Neuronal stem cell (in vitro differentiated cells): ENCODE results near the gene TTBK1.

Experiments used
- DNase-seq: peaks from one replicate; pipeline ENCODE4 v3.0.0-alpha.2; 2013; ENCODE audit warnings: low spot score
- H2AFZ ChIP-seq: one replicate; pipeline ENCODE4 v1.6.1; 2013; ENCODE audit warnings: mild to moderate bottlenecking, low read length, inconsistent platforms
- H2AK5ac ChIP-seq: 2 replicates; pipeline ENCODE4 v1.6.1; 2013; ENCODE audit warnings: low read depth, mild to moderate bottlenecking, inconsistent platforms, low read length, moderate library complexity, mixed read lengths
- H2BK120ac ChIP-seq: 2 replicates; pipeline ENCODE4 v1.6.1; 2013; ENCODE audit warnings: low read depth, mild to moderate bottlenecking, inconsistent platforms, low read length, moderate library complexity, mixed read lengths
- H2BK12ac ChIP-seq: one replicate; pipeline ENCODE4 v1.6.1; 2013; ENCODE audit warnings: low read length, inconsistent platforms
- H2BK15ac ChIP-seq: 2 replicates; pipeline ENCODE4 v1.6.1; 2013; ENCODE audit warnings: mild to moderate bottlenecking, low read length, inconsistent platforms, mixed read lengths
- H2BK5ac ChIP-seq: one replicate; pipeline ENCODE4 v1.6.1; 2013; ENCODE audit warnings: inconsistent platforms, mild to moderate bottlenecking, low read length, moderate library complexity
- H3K14ac ChIP-seq: one replicate; pipeline ENCODE4 v1.6.1; 2013; ENCODE audit warnings: low read length, inconsistent platforms
- H3K18ac ChIP-seq: 2 replicates; pipeline ENCODE4 v1.6.1; 2013; ENCODE audit warnings: low read length, inconsistent platforms
- H3K23ac ChIP-seq: 2 replicates; pipeline ENCODE4 v1.6.1; 2013; ENCODE audit warnings: low read depth, mild to moderate bottlenecking, mixed read lengths, low read length, inconsistent platforms; ENCODE audit not compliant: poor library complexity
- H3K27ac ChIP-seq: replicated peaks from 3 replicates; pipeline ENCODE4 v1.5.1; 2013; ENCODE audit warnings: low read length, inconsistent platforms
- H3K27me3 ChIP-seq, 3 experiments: 2 replicates each; pipeline ENCODE4 v1.6.1; 2013; ENCODE audit warnings: low read length in 3 of 3, mild to moderate bottlenecking in 2 of 3, inconsistent platforms in 1 of 3, low read depth in 1 of 3, mixed read lengths in 1 of 3, moderate library complexity in 1 of 3; ENCODE audit not compliant: control insufficient read depth in 3 of 3, insufficient read depth in 3 of 3
- H3K36me3 ChIP-seq, 2 donors: replicated peaks in 1 of 2; 2 replicates each; pipeline ENCODE4 v1.6.1; 2013; ENCODE audit warnings: low read length in 2 of 2; ENCODE audit not compliant: control insufficient read depth in 2 of 2, insufficient read depth in 2 of 2
- H3K4ac ChIP-seq: 2 replicates; pipeline ENCODE4 v1.6.1; 2013; ENCODE audit warnings: inconsistent platforms, mild to moderate bottlenecking, low read length, moderate library complexity
- H3K4me1 ChIP-seq, 2 donors: 1 replicate in 1 of 2; 2 replicates in 1 of 2; pipeline ENCODE4 v1.6.1; 2013; ENCODE audit warnings: low read length in 2 of 2, low read depth in 1 of 2; ENCODE audit not compliant: control insufficient read depth in 2 of 2, insufficient read depth in 1 of 2
- H3K4me2 ChIP-seq: one replicate; pipeline ENCODE4 v1.6.1; 2013; ENCODE audit warnings: mild to moderate bottlenecking, low read length, inconsistent platforms; ENCODE audit not compliant: insufficient read depth, poor library complexity, severe bottlenecking
- H3K4me3 ChIP-seq, 2 donors: 2 replicates each; pipeline ENCODE4 v1.5.1; 2013; ENCODE audit warnings: low read length in 2 of 2, mild to moderate bottlenecking in 2 of 2, inconsistent platforms in 1 of 2, moderate library complexity in 1 of 2
- H3K79me1 ChIP-seq: one replicate; pipeline ENCODE4 v1.6.1; 2013; ENCODE audit warnings: low read depth, mild to moderate bottlenecking, inconsistent platforms, low read length, moderate library complexity
- H3K9ac ChIP-seq: one replicate; pipeline ENCODE4 v1.6.1; 2013; ENCODE audit warnings: mild to moderate bottlenecking, low read depth, low read length, inconsistent platforms; ENCODE audit not compliant: poor library complexity
- H3K9me3 ChIP-seq, 2 donors: replicated peaks in 1 of 2; 2 replicates each; pipeline versions ENCODE3 to v1.6.1; 2013; ENCODE audit warnings: low read length in 2 of 2, mild to moderate bottlenecking in 2 of 2, inconsistent platforms in 1 of 2, low read depth in 1 of 2, mixed read lengths in 1 of 2, moderate library complexity in 1 of 2; ENCODE audit not compliant: control insufficient read depth in 2 of 2, insufficient read depth in 1 of 2
- H4K8ac ChIP-seq: one replicate; pipeline ENCODE4 v1.6.1; 2013; ENCODE audit warnings: low read depth, mild to moderate bottlenecking, inconsistent platforms, low read length, moderate library complexity
- H4K91ac ChIP-seq: one replicate; pipeline ENCODE4 v1.6.1; 2013; ENCODE audit warnings: low read length, low read depth, mild to moderate bottlenecking, inconsistent platforms; ENCODE audit not compliant: poor library complexity
- WGBS, 2 donors: extraction: QIAGEN DNeasy Blood & Tissue Kit; methylation state at CpG; one replicate each; pipeline ENCODE4 v1.1.7; 2013; ENCODE audit warnings: missing lambda C conversion rate in 2 of 2, mixed read lengths in 1 of 2; ENCODE audit not compliant: insufficient read length in 2 of 2, insufficient replicate concordance in 1 of 2; ENCODE audit errors: extremely low coverage in 2 of 2; 5-methylcytosine and 5-hydroxymethylcytosine counted together

Gene TTBK1

DNA sequence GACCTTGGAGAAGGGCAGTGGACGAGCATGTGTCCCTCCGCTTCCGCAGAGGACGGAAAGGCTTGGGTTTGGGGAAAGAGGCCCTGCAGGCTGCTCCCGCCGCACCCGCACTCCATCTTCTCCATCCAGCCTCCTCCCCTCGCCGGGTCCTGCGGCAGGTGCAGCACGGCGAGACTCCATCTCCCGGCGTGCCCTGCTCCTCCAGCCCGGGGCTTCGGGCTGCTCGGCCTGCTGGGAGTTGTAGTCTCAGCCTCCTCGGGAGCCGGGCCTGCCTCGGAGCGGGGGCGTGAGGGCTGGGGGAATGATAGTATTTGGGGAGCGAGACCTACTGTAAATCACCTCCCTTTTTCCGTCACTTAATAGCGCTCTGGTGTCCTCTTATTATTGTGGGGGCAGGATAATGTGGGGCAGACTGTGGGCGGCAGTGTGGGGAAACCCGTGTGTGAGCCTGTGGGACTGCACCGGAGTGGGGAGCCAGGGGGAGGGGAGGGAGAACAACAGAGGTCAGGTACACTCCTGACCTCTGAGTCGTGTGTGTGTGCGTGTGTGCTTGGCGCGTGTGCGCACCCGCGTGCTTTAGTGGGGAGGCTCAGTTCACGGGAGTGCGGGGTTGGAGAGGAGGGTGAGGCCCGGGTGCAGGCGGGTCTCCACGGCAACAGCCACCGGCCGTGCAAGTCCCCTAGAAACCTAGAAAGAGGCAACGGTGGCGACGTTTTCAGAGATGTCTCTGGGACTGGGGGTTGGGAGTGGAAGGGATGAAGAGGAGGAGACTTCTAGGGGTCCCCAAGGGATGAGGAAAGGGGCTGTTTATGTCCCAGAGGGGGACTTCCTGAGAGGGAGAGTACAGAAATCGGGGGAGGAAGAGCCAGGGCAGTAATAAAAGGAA lies 4.1 kb downstream of the TTBK1 start:
- no peak overlapping the region for H2BK12ac ChIP-seq
- H3K14ac ChIP-seq: no peak overlapping the region
- H3K18ac ChIP-seq: peak overlapping the region; percentile 89
- peak overlapping the region; percentile 99 for H3K4me2 ChIP-seq
- peak overlapping the region; percentile 55 for H2BK5ac ChIP-seq
- WGBS, 2 donors: no CpG with 5 or more reads among the region's 46 CpGs
- peak overlapping the region; percentile 91 for H3K9ac ChIP-seq
- peak overlapping the region; percentile 75 for H3K27ac ChIP-seq
- no peak overlapping the region for H4K91ac ChIP-seq
- H2AFZ ChIP-seq: peak overlapping the region; percentile 88
- peak; percentile 85 for DNase-seq
- no peak overlapping the region for H2BK15ac ChIP-seq
- H3K4ac ChIP-seq: no peak overlapping the region
- no peaks in the 10 kb centered on the region for H3K9me3 ChIP-seq
- peak overlapping the region; percentile 77 to 83 for H3K4me3 ChIP-seq
- no peak overlapping the region for H2BK120ac ChIP-seq
- peak overlapping the region; percentile 87 for H3K23ac ChIP-seq
- H3K36me3 ChIP-seq: no peaks in the 10 kb centered on the region
- H3K79me1 ChIP-seq: no peaks in the 10 kb centered on the region
- H2AK5ac ChIP-seq: peak overlapping the region; percentile 27
- no peak overlapping the region for H4K8ac ChIP-seq
- H3K27me3 ChIP-seq: peaks cover 7 to 28% (median 23%) of the 10 kb centered on the region in 3 experiments
- H3K4me1 ChIP-seq: peaks cover 12 to 20% of the 10 kb centered on the region in 2 donors

GRCh38 chr6:43248101-43248500 lies 4.8 kb downstream of the TTBK1 start:
- H2BK5ac ChIP-seq: no peak overlapping the region
- DNase-seq: no peak
- H3K18ac ChIP-seq: no peak overlapping the region
- H3K4ac ChIP-seq: no peak overlapping the region
- H2BK12ac ChIP-seq: peak overlapping the region; percentile 46
- peaks cover 4 to 20% (median 16%) of the 10 kb centered on the region in 3 experiments for H3K27me3 ChIP-seq
- no peak overlapping the region for H3K9ac ChIP-seq
- H2BK120ac ChIP-seq: no peak overlapping the region
- no peak overlapping the region for H4K91ac ChIP-seq
- H3K4me3 ChIP-seq: peak overlapping the region in 1 of 2 donors; percentile 77
- no peak overlapping the region for H3K27ac ChIP-seq
- no peak overlapping the region for H3K23ac ChIP-seq
- peaks cover 12 to 20% of the 10 kb centered on the region in 2 donors for H3K4me1 ChIP-seq
- WGBS, 2 donors: no CpG with 5 or more reads among the region's 3 CpGs
- H3K14ac ChIP-seq: no peak overlapping the region
- H4K8ac ChIP-seq: no peak overlapping the region
- peak overlapping the region; percentile 99 for H3K4me2 ChIP-seq
- no peaks in the 10 kb centered on the region for H3K79me1 ChIP-seq
- no peaks in the 10 kb centered on the region for H3K9me3 ChIP-seq
- peak overlapping the region; percentile 88 for H2AFZ ChIP-seq
- H2BK15ac ChIP-seq: no peak overlapping the region
- H3K36me3 ChIP-seq: no peaks in the 10 kb centered on the region
- H2AK5ac ChIP-seq: no peak overlapping the region

DNA sequence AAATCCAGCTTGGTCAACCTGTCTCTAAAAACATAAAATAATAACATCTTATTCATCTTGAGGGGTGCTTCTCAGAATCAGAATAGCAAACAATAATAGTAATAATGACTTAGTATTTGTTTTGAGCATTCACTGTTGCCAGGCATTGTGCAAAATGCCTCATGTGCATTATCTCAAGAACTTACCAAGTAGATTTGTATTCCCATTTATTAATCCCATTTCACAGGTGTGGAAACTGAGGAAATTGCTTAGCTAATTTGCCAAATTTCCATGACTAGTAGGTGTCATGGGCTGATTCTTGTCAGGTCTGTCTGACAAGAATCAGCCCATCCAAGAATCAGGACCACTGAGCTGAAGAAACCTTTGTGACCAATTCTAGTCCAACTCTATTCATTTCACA lies 5.5 kb downstream of the TTBK1 start:
- Histone ChIP-seq H3K79me1 (no peaks in the 10 kb centered on the region), H3K18ac (no peak overlapping the region), H3K27ac (no peak overlapping the region), H2AFZ (no peak overlapping the region), H2BK5ac (no peak overlapping the region), H3K9ac (no peak overlapping the region), H2BK120ac (no peak overlapping the region), H3K4me2 (no peak overlapping the region), H3K4me1 (peaks cover 11 to 20% of the 10 kb centered on the region in 2 donors), H2BK12ac (no peak overlapping the region), H4K8ac (no peak overlapping the region), H2AK5ac (no peak overlapping the region), H3K27me3 (peaks cover 2 to 16% (median 12%) of the 10 kb centered on the region in 3 experiments), H3K4ac (no peak overlapping the region), H3K4me3 (no peak overlapping the region), H4K91ac (no peak overlapping the region), H3K9me3 (no peaks in the 10 kb centered on the region), H3K36me3 (no peaks in the 10 kb centered on the region), H3K23ac (no peak overlapping the region), H3K14ac (no peak overlapping the region), H2BK15ac (no peak overlapping the region)
- no peak for DNase-seq

DNA sequence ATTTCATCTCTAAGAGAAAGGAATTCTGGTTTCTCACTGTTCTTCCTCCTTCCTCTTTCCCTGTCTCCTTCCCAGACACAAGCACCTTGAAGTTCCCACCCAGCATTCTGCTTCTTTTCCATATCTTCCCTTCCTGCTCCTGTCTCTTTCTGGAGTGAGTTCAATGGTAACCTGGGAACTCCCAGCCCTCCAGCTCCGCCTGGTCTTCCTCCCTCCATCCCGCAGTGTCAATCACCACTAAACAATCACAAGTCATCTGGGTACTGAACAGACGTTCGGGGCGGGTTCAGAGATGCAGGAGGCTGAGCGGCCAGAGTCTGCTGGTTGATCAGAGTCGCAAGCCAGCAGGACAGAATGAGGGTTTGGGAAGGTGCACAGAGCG lies 7.7 kb downstream of the TTBK1 start:
- Histone ChIP-seq H3K4me3 (no peak overlapping the region), H2BK15ac (no peak overlapping the region), H3K4ac (no peak overlapping the region), H3K9ac (no peak overlapping the region), H3K79me1 (no peaks in the 10 kb centered on the region), H3K4me1 (peaks cover 10 to 19% of the 10 kb centered on the region in 2 donors), H3K18ac (no peak overlapping the region), H3K14ac (no peak overlapping the region), H2BK120ac (no peak overlapping the region), H2BK5ac (no peak overlapping the region), H3K9me3 (no peaks in the 10 kb centered on the region), H3K4me2 (no peak overlapping the region), H3K23ac (no peak overlapping the region), H2BK12ac (no peak overlapping the region), H3K36me3 (peaks cover 0 to 6% of the 10 kb centered on the region in 2 donors), H2AK5ac (no peak overlapping the region), H4K8ac (no peak overlapping the region), H4K91ac (no peak overlapping the region), H3K27ac (no peak overlapping the region), H2AFZ (peak overlapping the region; percentile 47), H3K27me3 (no peaks in the 10 kb centered on the region)
- no peak for DNase-seq
- WGBS, 2 donors: no CpG with 5 or more reads among the region's 8 CpGs
